Testis (tissue), 3 donors: Measurements from ENCODE around the gene TCF20. TPM values are rescaled to one million over a fixed set of nuclear protein-coding genes. Genes with fewer than 3 reads are reported as not detected.

ENCODE experiments used
- DNase-seq: peaks from one replicate; pipeline ENCODE4 v3.0.0-alpha.2; 2019
- H3K27ac ChIP-seq, 2 donors: fragments of 200-600 bp; sonication (generic); one replicate each; pipeline ENCODE4 v1.5.1; 2019
- H3K27me3 ChIP-seq: fragments of 200-600 bp; sonication (generic); one replicate; pipeline ENCODE4 v1.5.1; 2019
- H3K36me3 ChIP-seq: fragments of 200-600 bp; sonication (generic); one replicate; pipeline ENCODE4 v1.5.1; 2017; ENCODE audit warnings: low read depth; ENCODE audit errors: missing control alignments
- H3K4me1 ChIP-seq: fragments of 200-600 bp; sonication (generic); one replicate; pipeline ENCODE4 v1.5.1; 2019
- H3K4me3 ChIP-seq, 2 donors: fragments of 200-600 bp; sonication (generic); one replicate each; pipeline ENCODE4 v1.5.1; 2017 to 2019
- H3K9me3 ChIP-seq: fragments of 200-600 bp; sonication (generic); one replicate; pipeline ENCODE4 v1.5.1; 2017
- POLR2A ChIP-seq: fragments of 450-650 bp; IDR thresholded peaks from one replicate; pipeline ENCODE4 v1.6.1; 2017; ENCODE audit warnings: antibody characterized with exemption, mild to moderate bottlenecking, moderate library complexity
- WGBS, 2 donors: methylation state at CpG; one replicate each; pipeline ENCODE4 v1.1.5; 2018; 5-methylcytosine and 5-hydroxymethylcytosine counted together
- intact Hi-C: fragments of 100-400 bp; cut with DNase I; formaldehyde crosslinking; loops from one replicate; pipeline ENCODE4 v1.15.1; 2023; ENCODE audit warnings: low total_unique reads
- polyA plus RNA-seq: library from polyadenylated mRNA; stranded (reverse); fragments of 350-450 nt; fragmentation: Illumina TruSeq; extraction: RNeasy Lipid Tissue Mini Kit (QIAGEN cat#74804); gene quantifications from one replicate; pipeline ENCODE4 v1.2.3, GENCODE V29; 2014; ENCODE audit warnings: low read depth, low replicate concordance; ENCODE audit not compliant: insufficient read depth
- total RNA-seq, 2 donors: library from RNA; depleted of rRNA; stranded (reverse); fragments of >200 nt; gene quantifications; one replicate each; pipeline ENCODE4 v1.2.3, GENCODE V29; 2016
- TF ChIP-seq, protein P1 (sequence below), 3 experiments: fragments of 450-650 bp in 2 of 3; fragments of 200-600 bp in 1 of 3; sonication (generic) in 1 of 3; IDR thresholded peaks; one replicate each; pipeline ENCODE4 v1.5.1; 2016 to 2019; ENCODE audit warnings: antibody characterized with exemption in 3 of 3, mild to moderate bottlenecking in 2 of 3, moderate library complexity in 1 of 3

TCF20 gene
- total and polyA plus RNA-seq, 3 donors from 2014 or later, result 40.5 to 44.8 (median 41.6) TPM

DNA sequence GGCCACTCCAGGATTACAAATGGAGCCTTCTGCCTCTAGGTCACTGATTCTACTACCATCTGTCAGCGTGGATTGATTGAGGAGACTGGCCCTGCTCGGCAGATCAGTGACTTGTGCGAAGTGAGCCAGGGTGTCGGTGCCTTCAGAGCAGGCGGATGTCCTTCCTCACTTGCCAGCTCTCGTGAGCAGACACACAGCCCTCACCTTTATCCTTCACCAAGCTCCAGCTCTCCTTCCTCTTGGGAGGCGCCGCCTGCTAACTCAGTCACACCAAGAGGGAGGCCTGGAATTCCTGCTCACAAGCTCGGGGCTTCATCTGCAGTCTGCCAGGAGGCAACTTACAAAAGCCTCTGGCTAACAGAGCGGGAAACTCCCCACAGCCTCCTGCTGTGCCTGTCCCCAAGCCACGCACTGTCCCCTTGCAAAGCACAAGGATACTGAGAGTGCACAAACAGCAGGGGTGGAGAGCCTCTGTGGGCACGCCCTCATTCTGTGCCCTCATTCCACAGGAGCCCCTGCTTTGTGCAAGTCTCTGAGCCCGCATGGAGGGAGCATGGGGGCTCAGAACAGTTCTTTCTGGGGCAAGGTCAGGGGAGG, 3.5 kb upstream of the TCF20 start:
- H3K4me3 ChIP-seq, result no peak overlapping the region
- peaks cover 8% of the 10 kb centered on the region for H3K4me1 ChIP-seq
- no peaks in the 10 kb centered on the region for H3K9me3 ChIP-seq
- peak; percentile 80 for DNase-seq
- no peak overlapping the region for H3K27ac ChIP-seq
- TF ChIP-seq, protein P1, sequence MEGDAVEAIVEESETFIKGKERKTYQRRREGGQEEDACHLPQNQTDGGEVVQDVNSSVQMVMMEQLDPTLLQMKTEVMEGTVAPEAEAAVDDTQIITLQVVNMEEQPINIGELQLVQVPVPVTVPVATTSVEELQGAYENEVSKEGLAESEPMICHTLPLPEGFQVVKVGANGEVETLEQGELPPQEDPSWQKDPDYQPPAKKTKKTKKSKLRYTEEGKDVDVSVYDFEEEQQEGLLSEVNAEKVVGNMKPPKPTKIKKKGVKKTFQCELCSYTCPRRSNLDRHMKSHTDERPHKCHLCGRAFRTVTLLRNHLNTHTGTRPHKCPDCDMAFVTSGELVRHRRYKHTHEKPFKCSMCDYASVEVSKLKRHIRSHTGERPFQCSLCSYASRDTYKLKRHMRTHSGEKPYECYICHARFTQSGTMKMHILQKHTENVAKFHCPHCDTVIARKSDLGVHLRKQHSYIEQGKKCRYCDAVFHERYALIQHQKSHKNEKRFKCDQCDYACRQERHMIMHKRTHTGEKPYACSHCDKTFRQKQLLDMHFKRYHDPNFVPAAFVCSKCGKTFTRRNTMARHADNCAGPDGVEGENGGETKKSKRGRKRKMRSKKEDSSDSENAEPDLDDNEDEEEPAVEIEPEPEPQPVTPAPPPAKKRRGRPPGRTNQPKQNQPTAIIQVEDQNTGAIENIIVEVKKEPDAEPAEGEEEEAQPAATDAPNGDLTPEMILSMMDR (IDR thresholded peaks at IDR 0.05), result no peak
- TF ChIP-seq POLR2A, result no peak
- intact Hi-C loops, result no loop called here
- 61 to 71% methylated on average over 13 of the region's 13 CpGs for WGBS, 2 donors
- H3K27me3 ChIP-seq, result no peaks in the 10 kb centered on the region
- no peaks in the 10 kb centered on the region for H3K36me3 ChIP-seq

DNA sequence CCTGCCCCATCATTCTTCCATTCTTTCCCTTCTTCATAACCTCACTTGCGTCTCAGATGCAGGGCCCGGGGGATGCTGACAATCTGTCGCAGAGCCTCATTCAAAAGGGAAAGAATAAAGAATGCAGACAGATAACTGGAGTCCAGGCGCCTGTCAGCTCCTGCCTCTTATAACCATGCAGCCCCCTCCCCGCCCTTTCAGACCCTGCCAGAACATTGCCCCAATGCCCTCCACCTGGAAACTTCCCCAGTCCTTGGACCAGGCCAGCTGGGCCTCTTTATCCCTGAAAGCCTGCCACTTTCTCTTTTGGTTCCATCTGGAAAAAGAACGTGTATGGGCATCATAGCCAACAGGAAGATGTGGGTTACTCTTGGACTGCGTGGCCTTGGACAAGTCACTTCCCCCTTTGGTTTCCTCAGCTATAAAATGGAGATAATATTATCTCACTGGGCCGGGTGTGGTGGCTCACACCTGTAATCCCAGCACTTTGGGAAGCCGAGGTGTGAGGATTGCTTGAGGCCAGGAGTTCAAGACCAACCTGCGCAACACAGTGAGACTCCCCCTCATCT, 2.1 kb upstream of the TCF20 start:
- H3K9me3 ChIP-seq, result no peaks in the 10 kb centered on the region
- TF ChIP-seq POLR2A, result no peak
- TF ChIP-seq, protein P1 (IDR thresholded peaks at IDR 0.05), result no peak
- intact Hi-C loops, result no loop called here
- H3K4me1 ChIP-seq, result peaks cover 11% of the 10 kb centered on the region
- no peaks in the 10 kb centered on the region for H3K36me3 ChIP-seq
- no peak for DNase-seq
- H3K27ac ChIP-seq, result no peak overlapping the region
- WGBS, 2 donors, result 81 to 83% methylated on average over 9 to 10 of the region's 10 CpGs
- H3K4me3 ChIP-seq, result no peak overlapping the region
- H3K27me3 ChIP-seq, result no peaks in the 10 kb centered on the region

DNA sequence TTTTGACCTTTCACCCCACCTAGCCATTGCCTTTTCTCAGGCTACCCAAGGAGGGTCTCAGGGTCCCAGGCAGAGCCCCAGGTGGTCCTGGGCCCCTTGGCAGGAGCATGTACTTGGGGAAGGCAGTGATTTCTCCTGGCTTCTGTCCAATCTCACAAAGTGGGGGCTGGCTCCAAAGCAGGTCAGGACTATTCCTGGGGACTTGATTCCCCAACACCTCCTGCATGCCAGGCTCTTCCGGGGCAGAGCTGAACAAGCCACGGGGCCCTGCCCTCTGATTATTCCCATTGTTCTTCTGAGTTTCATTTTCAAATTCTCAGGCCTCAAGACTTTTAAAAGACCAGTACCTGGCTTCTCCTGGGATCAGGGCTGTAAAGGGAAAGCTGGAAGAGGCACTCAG, 1.5 kb upstream of the TCF20 start:
- intact Hi-C loops, result no loop called here
- Histone ChIP-seq H3K9me3 (no peaks in the 10 kb centered on the region), H3K27ac (no peak overlapping the region), H3K27me3 (no peaks in the 10 kb centered on the region), H3K36me3 (no peaks in the 10 kb centered on the region), H3K4me3 (no peak overlapping the region), H3K4me1 (peaks cover 11% of the 10 kb centered on the region)
- no peak for DNase-seq
- 33 to 87% methylated on average over 2 of the region's 2 CpGs for WGBS, 2 donors
- TF ChIP-seq, protein P1 (IDR thresholded peaks at IDR 0.05), result no peak

DNA sequence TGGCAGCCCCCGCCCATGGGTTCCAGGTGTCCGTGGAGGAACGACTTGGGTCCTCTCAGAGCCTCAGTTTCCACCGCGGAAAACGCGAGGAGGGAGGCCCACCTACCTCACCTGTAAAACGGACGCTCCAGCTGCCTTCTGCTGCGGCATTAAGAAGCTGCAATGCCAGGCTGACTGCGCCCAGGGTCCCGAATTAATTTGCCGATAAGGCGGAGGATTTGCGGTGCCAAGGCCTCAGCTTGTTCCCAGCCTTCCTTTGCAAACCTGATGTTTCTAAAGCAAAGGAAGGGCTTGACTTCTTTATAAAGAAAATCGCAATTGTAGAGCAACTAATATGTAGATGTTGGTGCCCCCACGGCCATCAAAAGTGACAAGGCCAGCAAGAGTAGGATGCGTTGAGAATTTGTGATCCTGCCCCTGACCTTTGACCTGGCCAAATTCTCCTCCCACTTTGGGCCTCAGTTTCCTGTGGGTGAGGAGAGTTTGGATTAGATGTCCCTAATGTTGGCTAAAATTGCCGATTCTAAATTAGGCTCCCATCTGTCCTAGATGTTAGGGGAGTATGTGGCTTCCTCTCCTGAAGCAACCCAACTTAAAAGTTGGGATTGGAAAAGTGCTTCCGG, 849 bp upstream of the TCF20 start:
- DNase-seq, result no peak
- H3K4me3 ChIP-seq, result peak overlapping the region; percentile 60 to 95
- TF ChIP-seq, protein P1 (IDR thresholded peaks at IDR 0.05), result no peak
- no peak for TF ChIP-seq POLR2A
- H3K27me3 ChIP-seq, result no peaks in the 10 kb centered on the region
- no peaks in the 10 kb centered on the region for H3K9me3 ChIP-seq
- intact Hi-C loops, result no loop called here
- no peaks in the 10 kb centered on the region for H3K36me3 ChIP-seq
- WGBS, 2 donors, result 55 to 58% methylated on average over 20 of the region's 20 CpGs
- peaks cover 11% of the 10 kb centered on the region for H3K4me1 ChIP-seq
- peak overlapping the region; percentile 26 to 75 for H3K27ac ChIP-seq
